ENCODE data around the gene FBXL14. TPM values are rescaled to one million over a fixed set of nuclear protein-coding genes. Genes with fewer than 3 reads are reported as not detected.

FBXL14 gene
- total and polyA plus RNA-seq, 9 of the 15 experiments (the other 6 are each of a cell fraction or from before 2014, with no cell fraction given), result 0.13 to 9.8 (median 3.3) TPM

DNA sequence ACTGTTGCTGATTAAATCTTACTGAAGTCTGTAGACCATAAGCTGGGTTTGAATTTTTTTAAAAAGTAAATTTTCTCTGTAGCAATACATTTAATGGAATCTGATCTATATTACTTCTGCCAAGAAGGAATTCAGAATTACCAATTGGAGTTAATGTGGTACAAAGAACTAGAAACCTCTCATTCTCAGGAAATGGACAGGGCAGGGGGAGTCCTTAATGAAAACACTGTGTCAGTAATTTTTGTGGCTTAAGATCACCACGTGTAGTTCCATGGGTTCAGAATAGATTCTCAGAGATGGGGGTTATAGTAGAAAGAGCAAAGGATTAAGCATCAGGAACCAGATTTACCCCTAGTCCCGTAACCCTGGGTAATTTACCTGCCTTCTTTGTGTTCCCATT, 30.3 kb downstream of the FBXL14 start:
- FAIRE-seq (no peak), DNase-seq (ENCODE audit: extremely low read depth in 1 of 4, low spot score in 3 of 4) (no peak), ATAC-seq (no peak)
- in situ Hi-C loops (cut with MboI), result no loop called here
- Histone ChIP-seq H4K20me1 (replicated peaks; ENCODE audit: control insufficient read depth, insufficient read depth, low read length) (no peaks in the 10 kb centered on the region), H3K4me1 (replicated peaks in 1 of 2; ENCODE audit: control insufficient read depth in 2 of 2, insufficient read depth in 2 of 2, low read length in 2 of 2) (peaks cover 13 to 22% of the 10 kb centered on the region in 2 experiments; a peak in 3 of 5 replicates), H3K9me1 (ENCODE audit: control insufficient read depth, insufficient read depth, low read length) (no peaks in the 10 kb centered on the region), H3K79me2 (ENCODE audit: control insufficient read depth, insufficient read depth, low read length) (no peaks in the 10 kb centered on the region; the same call in 2 of the 3 replicates), H3K36me3 (ENCODE audit: control insufficient read depth, insufficient read depth, low read length) (no peaks in the 10 kb centered on the region), H2AFZ (ENCODE audit: low read depth, low read length) (no peak overlapping the region), H3K4me3 (no peak overlapping the region), H3K9me3 (replicated peaks; ENCODE audit: control insufficient read depth, insufficient read depth, low read depth, low read length) (no peaks in the 10 kb centered on the region), H3K4me2 (ENCODE audit: insufficient read depth, low read length) (no peak overlapping the region), H3K27me3 (ENCODE audit: control insufficient read depth in 2 of 2, insufficient read depth in 2 of 2, low read length in 2 of 2) (no peaks in the 10 kb centered on the region), H3K9ac (ENCODE audit: insufficient read depth in 1 of 2, low read depth in 2 of 2, low read length in 2 of 2) (no peak overlapping the region), H3K27ac (ENCODE audit: extremely low read depth, low read depth, low read length) (no peak overlapping the region)
- TF ChIP-seq GABPA (tag; conservative IDR thresholded peaks at IDR 0.05; ENCODE audit: low read depth), result no peak
- no peak for TF ChIP-seq HNRNPK (IDR thresholded peaks at IDR 0.05; ENCODE audit: low read depth, low read length, poor library complexity, severe bottlenecking)
- TF ChIP-seq PCBP2 (IDR thresholded peaks at IDR 0.05; ENCODE audit: low read depth, low read length, poor library complexity, severe bottlenecking), result no peak
- TF ChIP-seq PYGO2 (tag; IDR thresholded peaks at IDR 0.05), result no peak
- no peak for TF ChIP-seq PML (IDR thresholded peaks at IDR 0.05; ENCODE audit: low read length)
- no peak for TF ChIP-seq CCNT2 (IDR thresholded peaks at IDR 0.05; ENCODE audit: borderline replicate concordance, extremely low read depth, insufficient read length, low read depth, low read length)
- TF ChIP-seq, protein P1, sequence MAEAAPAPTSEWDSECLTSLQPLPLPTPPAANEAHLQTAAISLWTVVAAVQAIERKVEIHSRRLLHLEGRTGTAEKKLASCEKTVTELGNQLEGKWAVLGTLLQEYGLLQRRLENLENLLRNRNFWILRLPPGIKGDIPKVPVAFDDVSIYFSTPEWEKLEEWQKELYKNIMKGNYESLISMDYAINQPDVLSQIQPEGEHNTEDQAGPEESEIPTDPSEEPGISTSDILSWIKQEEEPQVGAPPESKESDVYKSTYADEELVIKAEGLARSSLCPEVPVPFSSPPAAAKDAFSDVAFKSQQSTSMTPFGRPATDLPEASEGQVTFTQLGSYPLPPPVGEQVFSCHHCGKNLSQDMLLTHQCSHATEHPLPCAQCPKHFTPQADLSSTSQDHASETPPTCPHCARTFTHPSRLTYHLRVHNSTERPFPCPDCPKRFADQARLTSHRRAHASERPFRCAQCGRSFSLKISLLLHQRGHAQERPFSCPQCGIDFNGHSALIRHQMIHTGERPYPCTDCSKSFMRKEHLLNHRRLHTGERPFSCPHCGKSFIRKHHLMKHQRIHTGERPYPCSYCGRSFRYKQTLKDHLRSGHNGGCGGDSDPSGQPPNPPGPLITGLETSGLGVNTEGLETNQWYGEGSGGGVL (CRISPR knock-in tag; IDR thresholded peaks at IDR 0.05), result no peak
- no peak for TF ChIP-seq KLF1 (tag; IDR thresholded peaks at IDR 0.05)
- TF ChIP-seq, protein P2, sequence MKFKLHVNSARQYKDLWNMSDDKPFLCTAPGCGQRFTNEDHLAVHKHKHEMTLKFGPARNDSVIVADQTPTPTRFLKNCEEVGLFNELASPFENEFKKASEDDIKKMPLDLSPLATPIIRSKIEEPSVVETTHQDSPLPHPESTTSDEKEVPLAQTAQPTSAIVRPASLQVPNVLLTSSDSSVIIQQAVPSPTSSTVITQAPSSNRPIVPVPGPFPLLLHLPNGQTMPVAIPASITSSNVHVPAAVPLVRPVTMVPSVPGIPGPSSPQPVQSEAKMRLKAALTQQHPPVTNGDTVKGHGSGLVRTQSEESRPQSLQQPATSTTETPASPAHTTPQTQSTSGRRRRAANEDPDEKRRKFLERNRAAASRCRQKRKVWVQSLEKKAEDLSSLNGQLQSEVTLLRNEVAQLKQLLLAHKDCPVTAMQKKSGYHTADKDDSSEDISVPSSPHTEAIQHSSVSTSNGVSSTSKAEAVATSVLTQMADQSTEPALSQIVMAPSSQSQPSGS (CRISPR knock-in tag; IDR thresholded peaks at IDR 0.05), result no peak
- TF ChIP-seq, protein P3, sequence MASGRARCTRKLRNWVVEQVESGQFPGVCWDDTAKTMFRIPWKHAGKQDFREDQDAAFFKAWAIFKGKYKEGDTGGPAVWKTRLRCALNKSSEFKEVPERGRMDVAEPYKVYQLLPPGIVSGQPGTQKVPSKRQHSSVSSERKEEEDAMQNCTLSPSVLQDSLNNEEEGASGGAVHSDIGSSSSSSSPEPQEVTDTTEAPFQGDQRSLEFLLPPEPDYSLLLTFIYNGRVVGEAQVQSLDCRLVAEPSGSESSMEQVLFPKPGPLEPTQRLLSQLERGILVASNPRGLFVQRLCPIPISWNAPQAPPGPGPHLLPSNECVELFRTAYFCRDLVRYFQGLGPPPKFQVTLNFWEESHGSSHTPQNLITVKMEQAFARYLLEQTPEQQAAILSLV (tag; IDR thresholded peaks at IDR 0.05), result no peak
- BruUV-seq (replicated peaks), result no TSS peak
- ChIA-PET POLR2A (interaction anchor here (1.2 kb wide), 1 partner anchor 10 kb away, joined by 3 read pairs; no protein-coding TSS in a partner anchor), CTCF (ENCODE audit: low intra/inter-chr PET ratio) (no interaction called here)
- WGBS (ENCODE audit: insufficient coverage, low coverage, missing lambda C conversion rate), result 51% methylated on average over 2 of the region's 2 CpGs
- intact Hi-C loops (cut with micrococcal nuclease), result no loop called here
